ENCODE data around the gene PKM.
A peak's percentile ranks its signal among the peaks of the same experiment; 100 is the strongest.

The PKM gene

DNA sequence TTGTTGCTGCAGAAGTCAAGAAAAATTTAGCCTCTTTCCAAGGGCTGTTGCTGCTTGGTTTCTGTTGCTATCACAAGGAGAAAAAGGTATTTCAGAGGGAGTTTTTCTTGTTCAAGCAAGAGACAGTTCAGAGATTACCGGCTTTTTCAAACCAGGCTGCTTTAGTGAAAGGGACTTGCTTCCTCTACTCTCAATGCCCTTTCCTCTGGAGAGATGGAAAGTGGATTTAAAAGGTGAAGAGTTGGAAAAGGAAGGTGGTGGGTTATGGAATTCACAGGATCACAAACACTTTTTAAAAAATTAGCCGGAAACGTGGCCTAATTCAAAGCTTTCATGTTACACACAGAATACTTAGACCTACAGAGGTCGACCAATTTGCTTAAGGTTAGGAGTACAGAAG, 40.2 kb upstream of the PKM start:
- peak overlapping the region; percentile 80 to 92 (median 88) for H3K4me2 ChIP-seq

GRCh38 chr15:72269739-72270138, 38.7 kb upstream of the PKM start:
- no peak for TF ChIP-seq Cebpa-rat (IDR thresholded peaks at IDR 0.05)
- Histone ChIP-seq H3K9ac (no peak overlapping the region), H4K20me1 (peaks cover 0 to 40% (median 8%) of the 10 kb centered on the region in 11 experiments; a peak in 6 of 22 replicates), H3K9me3 (replicated peaks in 1 of 11) (no peaks in the 10 kb centered on the region), H3K4me3 (no peak overlapping the region), H3K27me3 (no peaks in the 10 kb centered on the region), H3K36me3 (peaks cover 43 to 60% (median 55%) of the 10 kb centered on the region in 11 experiments), H3K4me2 (peak overlapping the region in 2 of 11 experiments; percentile 90; a peak in 2 of 22 replicates), H3K27ac (no peak overlapping the region), H3K4me1 (peaks cover 25 to 31% (median 28%) of the 10 kb centered on the region in 10 experiments)

More for the DNA sequence above, 40.2 kb upstream of the PKM start:
- TF ChIP-seq Cebpa-rat (IDR thresholded peaks at IDR 0.05) = no peak
- Histone ChIP-seq H3K27me3 (no peaks in the 10 kb centered on the region), H3K4me3 (peak overlapping the region; percentile 81 to 100 (median 91)), H3K9ac (peak overlapping the region; percentile 83 to 99 (median 94); a peak in 21 of 22 replicates), H4K20me1 (peaks cover 0 to 33% (median 8%) of the 10 kb centered on the region in 11 experiments; a peak in 6 of 22 replicates), H3K36me3 (peaks cover 28 to 45% (median 40%) of the 10 kb centered on the region in 11 experiments), H3K9me3 (replicated peaks in 1 of 11) (no peaks in the 10 kb centered on the region), H3K27ac (peak overlapping the region in 4 of 11 experiments; percentile 1 to 96 (median 91); a peak in 4 of 22 replicates), H3K4me1 (peaks cover 25 to 31% (median 28%) of the 10 kb centered on the region in 10 experiments)

DNA sequence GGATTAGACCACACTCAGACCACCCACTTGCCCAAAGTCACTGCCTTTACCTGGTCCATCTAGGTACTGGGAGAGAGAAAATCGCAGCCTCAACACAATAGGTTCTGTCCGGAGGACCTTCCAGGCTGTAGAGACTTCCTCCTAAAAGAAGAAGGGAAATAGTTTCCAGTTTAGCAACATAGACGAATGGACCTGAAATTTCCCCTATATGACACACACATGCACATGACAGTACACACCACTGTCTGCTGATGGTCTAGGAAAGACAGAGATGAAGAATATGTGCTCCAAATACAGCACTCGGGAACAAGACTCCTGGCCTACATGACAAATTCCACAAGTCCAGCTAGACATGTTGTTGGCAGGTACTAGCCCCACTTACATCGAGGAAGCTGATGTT, 34.0 kb upstream of the PKM start:
- Histone ChIP-seq H3K9me3 (replicated peaks in 1 of 11) (no peaks in the 10 kb centered on the region), H3K4me3 (no peak overlapping the region), H3K9ac (no peak overlapping the region), H3K27ac (no peak overlapping the region), H3K4me1 (peaks cover 0 to 5% (median 1%) of the 10 kb centered on the region in 10 experiments; a peak in 7 of 20 replicates), H3K36me3 (peaks cover 90 to 100% (median 99%) of the 10 kb centered on the region in 11 experiments), H3K27me3 (no peaks in the 10 kb centered on the region), H3K4me2 (no peak overlapping the region), H4K20me1 (peaks cover 0 to 40% (median 8%) of the 10 kb centered on the region in 11 experiments; a peak in 6 of 22 replicates)
- TF ChIP-seq Cebpa-rat (IDR thresholded peaks at IDR 0.05) = no peak

DNA sequence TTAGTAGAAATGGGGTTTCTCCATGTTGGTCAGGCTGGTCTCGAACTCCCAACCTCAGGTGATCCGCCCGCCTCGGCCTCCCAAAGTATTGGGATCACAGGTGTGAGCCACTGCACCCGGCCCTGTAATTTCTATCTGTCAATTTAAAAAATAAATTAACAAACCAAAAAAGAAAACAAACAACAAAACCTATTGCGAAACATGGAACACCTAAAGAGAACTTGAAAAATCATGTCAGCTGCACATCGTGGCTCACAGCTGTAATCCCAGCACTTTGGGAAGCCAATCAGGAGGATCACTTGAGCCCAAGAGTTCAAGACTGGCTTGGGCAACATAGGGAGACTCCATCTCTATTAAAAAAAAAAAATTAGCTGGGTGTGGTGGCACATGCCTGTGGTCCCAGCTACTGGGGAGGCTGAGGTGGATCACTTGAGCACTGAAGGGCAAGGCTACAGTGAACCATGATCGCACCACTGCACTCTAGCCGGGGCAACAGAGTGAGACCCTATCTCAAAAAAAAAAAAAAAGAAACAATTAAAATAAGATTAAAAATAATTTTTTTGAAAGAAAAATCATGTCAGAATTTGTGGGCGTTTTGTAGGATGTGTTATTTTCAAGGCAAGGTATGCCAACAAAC, 21.8 kb upstream of the PKM start:
- Histone ChIP-seq H3K4me2 (no peak overlapping the region), H3K36me3 (peaks cover 85 to 100% (median 96%) of the 10 kb centered on the region in 11 experiments), H3K9me3 (replicated peaks in 1 of 11) (no peaks in the 10 kb centered on the region), H3K4me3 (no peak overlapping the region), H4K20me1 (no peaks in the 10 kb centered on the region; a peak in 2 of 22 replicates), H3K27me3 (no peaks in the 10 kb centered on the region), H3K27ac (no peak overlapping the region), H3K4me1 (peaks cover 0 to 25% (median 6%) of the 10 kb centered on the region in 10 experiments; a peak in 10 of 20 replicates), H3K9ac (no peak overlapping the region)
- TF ChIP-seq Cebpa-rat (IDR thresholded peaks at IDR 0.05) = peak in 4 of 11 experiments; percentile 17 to 70 (median 51); a peak in 5 of 22 replicates

- no peak overlapping the region for H3K4me3 ChIP-seq
- H3K27ac ChIP-seq = peak overlapping the region in 1 of 11 experiments; percentile 3; a peak in 2 of 22 replicates
- H3K36me3 ChIP-seq = peaks cover 83 to 98% (median 92%) of the 10 kb centered on the region in 11 experiments
- peaks cover 0 to 25% (median 6%) of the 10 kb centered on the region in 10 experiments; a peak in 10 of 20 replicates for H3K4me1 ChIP-seq
- H3K9me3 ChIP-seq (replicated peaks in 1 of 11) = no peaks in the 10 kb centered on the region
- H4K20me1 ChIP-seq = no peaks in the 10 kb centered on the region; a peak in 2 of 22 replicates
- no peak overlapping the region for H3K9ac ChIP-seq
- H3K27me3 ChIP-seq = no peaks in the 10 kb centered on the region
- no peak for TF ChIP-seq Cebpa-rat (IDR thresholded peaks at IDR 0.05)
- H3K4me2 ChIP-seq = peak overlapping the region in 4 of 11 experiments; percentile 6 to 71 (median 60); a peak in 8 of 22 replicates
Measured at GRCh38 chr15:72249142-72249810, 18.3 kb upstream of the PKM start.

GRCh38 chr15:72248514-72248913, 17.5 kb upstream of the PKM start:
- H3K4me2 ChIP-seq = peak overlapping the region in 2 of 11 experiments; percentile 61 to 71; a peak in 3 of 22 replicates
- H3K27ac ChIP-seq = no peak overlapping the region
- TF ChIP-seq Cebpa-rat (IDR thresholded peaks at IDR 0.05) = no peak
- H3K9ac ChIP-seq = no peak overlapping the region
- H4K20me1 ChIP-seq = no peaks in the 10 kb centered on the region; a peak in 2 of 22 replicates
- peaks cover 83 to 98% (median 92%) of the 10 kb centered on the region in 11 experiments for H3K36me3 ChIP-seq
- H3K9me3 ChIP-seq (replicated peaks in 1 of 11) = no peaks in the 10 kb centered on the region
- H3K4me3 ChIP-seq = no peak overlapping the region
- no peaks in the 10 kb centered on the region for H3K27me3 ChIP-seq
- peaks cover 0 to 25% (median 6%) of the 10 kb centered on the region in 10 experiments; a peak in 10 of 20 replicates for H3K4me1 ChIP-seq

DNA sequence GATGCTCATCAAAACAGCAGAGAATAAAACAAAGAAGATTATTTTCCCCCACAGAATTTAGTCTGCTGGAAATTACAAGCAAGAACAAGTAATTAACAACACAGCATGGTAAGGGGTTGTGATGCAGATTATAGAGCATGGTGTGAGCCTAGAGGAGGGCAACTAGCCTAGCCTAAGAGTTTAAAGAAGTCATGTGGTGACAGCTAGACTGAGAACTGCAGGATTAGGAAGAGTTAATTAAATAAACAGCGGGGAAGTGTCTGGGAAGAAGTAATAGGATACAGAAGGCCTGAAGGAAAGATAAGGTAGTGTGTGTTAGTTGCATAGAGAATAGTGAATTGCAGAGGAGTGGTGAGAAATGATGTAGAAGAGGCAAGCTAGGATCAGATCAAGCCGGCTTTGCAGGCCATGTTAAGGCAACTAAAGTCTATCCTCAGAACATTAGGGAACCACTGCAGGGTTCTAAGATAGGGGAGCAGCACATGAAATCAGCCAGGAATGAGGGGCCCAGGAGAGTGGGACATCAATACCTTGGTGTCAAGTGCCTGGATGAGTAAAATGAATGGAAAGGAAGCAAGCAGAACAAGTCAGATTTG, 11.9 kb upstream of the PKM start:
- no peak for TF ChIP-seq Cebpa-rat (IDR thresholded peaks at IDR 0.05)
- no peak overlapping the region for H3K4me3 ChIP-seq
- H3K27ac ChIP-seq = no peak overlapping the region; a peak in 1 of 22 replicates
- H4K20me1 ChIP-seq = no peaks in the 10 kb centered on the region
- no peak overlapping the region for H3K9ac ChIP-seq
- no peak overlapping the region for H3K4me2 ChIP-seq
- H3K36me3 ChIP-seq = peaks cover 67 to 95% (median 86%) of the 10 kb centered on the region in 11 experiments
- no peaks in the 10 kb centered on the region for H3K27me3 ChIP-seq
- peaks cover 3 to 25% (median 11%) of the 10 kb centered on the region in 10 experiments for H3K4me1 ChIP-seq
- H3K9me3 ChIP-seq (replicated peaks in 1 of 11) = no peaks in the 10 kb centered on the region

GRCh38 chr15:72239652-72240051, 8.7 kb upstream of the PKM start:
- peaks cover 43 to 63% (median 57%) of the 10 kb centered on the region in 11 experiments for H3K36me3 ChIP-seq
- H4K20me1 ChIP-seq = no peaks in the 10 kb centered on the region

More at GRCh38 chr15:72239652-72240051, 8.7 kb upstream of the PKM start:
- Histone ChIP-seq H3K9me3 (replicated peaks in 1 of 11) (no peaks in the 10 kb centered on the region), H3K27me3 (no peaks in the 10 kb centered on the region), H3K4me1 (peaks cover 19 to 53% (median 38%) of the 10 kb centered on the region in 10 experiments), H3K9ac (no peak overlapping the region), H3K4me3 (no peak overlapping the region), H3K27ac (peak overlapping the region in 4 of 11 experiments; percentile 24 to 99 (median 96); a peak in 5 of 22 replicates), H3K4me2 (no peak overlapping the region)
- no peak for TF ChIP-seq Cebpa-rat (IDR thresholded peaks at IDR 0.05)
